HepG2 (cell line): Measurements from ENCODE around the gene CAMKK1. TPM values are rescaled to one million over a fixed set of nuclear protein-coding genes. Genes with fewer than 3 reads are reported as not detected.

Experiments
- ATAC-seq: fragments of 200-7000 bp; cut with Tn5 transposase; 3 replicates; pipeline ENCODE4 v1.9.1; 2020; ENCODE audit warnings: mild to moderate bottlenecking, moderate library complexity
- BruUV-seq: library from RNA; stranded (reverse); fragments of 400-500 nt; replicated peaks from 2 replicates; lab custom pipeline; 2021; lab: Mats Ljungman, UMichigan
- CTCF ChIA-PET: fragments of 300-600 bp; formaldehyde crosslinking; extraction: SDS; loops from one replicate; lab custom pipeline; 2021; ENCODE audit warnings: low total read pairs, inconsistent platforms, low intra/inter-chr PET ratio; lab: Yijun Ruan, JAX
- POLR2A ChIA-PET: fragments of 350-600 bp; sonication (Branson Sonifier 250); formaldehyde crosslinking; loops from one replicate; lab custom pipeline; 2020; ENCODE audit warnings: antibody characterized with exemption, inconsistent platforms; lab: Yijun Ruan, JAX
- DNase-seq: peaks from one replicate; pipeline ENCODE4 v3.0.0-alpha.2; 2015; ENCODE audit warnings: low spot score
- FAIRE-seq: peaks from 3 replicates; lab custom pipeline; 2011; peaks lifted over from hg19 to GRCh38; lab: Jason Lieb, UNC
- H2AFZ ChIP-seq: one replicate; pipeline ENCODE4 v1.6.1; 2011; ENCODE audit warnings: low read length, inconsistent platforms
- H3K27ac ChIP-seq: fragments of 300-600 bp; 3 replicates; pipeline ENCODE4 v1.8.0; 2011; ENCODE audit warnings: mixed run types, mild to moderate bottlenecking, mixed read lengths, low read length, inconsistent platforms; ENCODE audit not compliant: insufficient read depth; ENCODE audit errors: extremely low read length
- H3K27me3 ChIP-seq, 2 experiments: fragments of 200-600 bp in 1 of 2; 2 replicates in 1 of 2; 3 replicates in 1 of 2; pipeline versions ENCODE4 v1.6.0 to v1.8.0; 2011; ENCODE audit warnings: low read length in 2 of 2, mild to moderate bottlenecking in 2 of 2, moderate library complexity in 2 of 2, inconsistent platforms in 1 of 2; ENCODE audit not compliant: insufficient read depth in 2 of 2, control insufficient read depth in 1 of 2
- H3K36me3 ChIP-seq, 2 experiments: fragments of 200-600 bp in 1 of 2; replicated peaks in 1 of 2; 2 replicates in 1 of 2; 3 replicates in 1 of 2; pipeline versions ENCODE4 v1.5.1 to v1.8.0; 2011; ENCODE audit warnings: low read length in 2 of 2, inconsistent platforms in 1 of 2; ENCODE audit not compliant: insufficient read depth in 2 of 2, control insufficient read depth in 1 of 2
- H3K4me1 ChIP-seq: 2 replicates; pipeline ENCODE4 v1.5.1; 2012; ENCODE audit warnings: low read length, inconsistent platforms; ENCODE audit not compliant: insufficient read depth
- H3K4me2 ChIP-seq: 2 replicates; pipeline ENCODE4 v1.6.0; 2011; ENCODE audit warnings: low read depth, low read length, inconsistent platforms
- H3K4me3 ChIP-seq, 3 experiments: fragments of 200-600 bp in 1 of 3; sonication (generic), shearing (Covaris generic) in 1 of 3; replicated peaks in 1 of 3; 2 replicates each; pipeline ENCODE4 v1.5.1; 2011 to 2016; ENCODE audit warnings: low read length in 3 of 3, inconsistent platforms in 2 of 3, low read depth in 2 of 3, mild to moderate bottlenecking in 2 of 3, control low read depth in 1 of 3, mixed read lengths in 1 of 3; ENCODE audit not compliant: insufficient read depth in 1 of 3
- H3K79me2 ChIP-seq: one replicate; pipeline ENCODE4 v1.6.1; 2011; ENCODE audit warnings: low read length, inconsistent platforms; ENCODE audit not compliant: insufficient read depth
- H3K9ac ChIP-seq: 2 replicates; pipeline ENCODE4 v1.6.0; 2011; ENCODE audit warnings: mild to moderate bottlenecking, low read depth, low read length, inconsistent platforms; ENCODE audit not compliant: insufficient read depth
- H3K9me3 ChIP-seq: 2 replicates; pipeline ENCODE4 v1.5.1; 2012; ENCODE audit warnings: mild to moderate bottlenecking, low read length
- H4K20me1 ChIP-seq: 2 replicates; pipeline ENCODE4 v1.6.0; 2011; ENCODE audit warnings: inconsistent platforms, mild to moderate bottlenecking, low read length, moderate library complexity; ENCODE audit not compliant: insufficient read depth
- ARHGAP35 ChIP-seq: sonication (generic); formaldehyde crosslinking; IDR thresholded peaks from 2 replicates; pipeline ENCODE4 v1.9.0; 2022; ENCODE audit warnings: mild to moderate bottlenecking, inconsistent platforms, moderate library complexity, missing genetic modification reagents, borderline replicate concordance
- IRF9 ChIP-seq: sonication (generic); formaldehyde crosslinking; IDR thresholded peaks from 2 replicates; pipeline ENCODE4 v1.8.0; 2022; ENCODE audit warnings: missing genetic modification reagents, mild to moderate bottlenecking, borderline replicate concordance
- ONECUT2 ChIP-seq: sonication (generic); formaldehyde crosslinking; IDR thresholded peaks from 2 replicates; pipeline ENCODE4 v1.4.0; 2020; ENCODE audit warnings: missing genetic modification reagents
- PCBP1 ChIP-seq: fragments of 200-400 bp; formaldehyde crosslinking; IDR thresholded peaks from 2 replicates; pipeline ENCODE4 v1.6.1; 2017; ENCODE audit warnings: mild to moderate bottlenecking, low read depth, low read length, borderline replicate concordance
- PLSCR1 ChIP-seq: sonication (generic); formaldehyde crosslinking; IDR thresholded peaks from 2 replicates; pipeline ENCODE4 v1.5.0; 2020; ENCODE audit warnings: missing genetic modification reagents, mild to moderate bottlenecking, borderline replicate concordance
- SRSF9 ChIP-seq: fragments of 200-400 bp; formaldehyde crosslinking; IDR thresholded peaks from 2 replicates; pipeline ENCODE4 v1.6.1; 2018; ENCODE audit warnings: borderline replicate concordance, mild to moderate bottlenecking, low read depth, low read length; ENCODE audit not compliant: insufficient read depth, poor library complexity, severe bottlenecking
- ZNF10 ChIP-seq: sonication (generic); formaldehyde crosslinking; IDR thresholded peaks from 2 replicates; pipeline ENCODE4 v1.4.0; 2020; ENCODE audit warnings: mild to moderate bottlenecking, low read depth, missing genetic modification reagents, borderline replicate concordance
- whole genome bisulfite sequencing: methylation state at CpG from one replicate; pipeline ENCODE4 v1.1.6; 2017; ENCODE audit warnings: low lambda C conversion rate; 5-methylcytosine and 5-hydroxymethylcytosine counted together
- in situ Hi-C: cut with HindIII; loops from 2 replicates; pipeline ENCODE4 v1.10.0; 2017; ENCODE audit warnings: low pct_unique_long_range_greater_than_20kb; ENCODE audit not compliant: extremely low pct_ligation_motif_present
- intact Hi-C: fragments of 100-400 bp; cut with micrococcal nuclease; formaldehyde crosslinking; loops from one replicate; pipeline ENCODE4 v1.10.0; 2022; ENCODE audit not compliant: unreplicated experiment
- polyA plus RNA-seq, 8 experiments: library from polyadenylated mRNA; depleted of rRNA in 3 of 8; stranded (reverse) in 7 of 8; unstranded in 1 of 8; fragments of >200 nt; fragmentation: Illumina TruSeq in 4 of 8; extraction: Trizol in 4 of 8; gene quantifications; 2 replicates each; pipeline versions ENCODE4 v1.2.1 to v1.2.3, GENCODE V29; 2011 to 2016; ENCODE audit warnings: low read depth in 4 of 8, missing spikeins in 1 of 8, mixed read lengths in 1 of 8; ENCODE audit not compliant: insufficient read depth in 1 of 8
- total RNA-seq, 5 experiments: library from RNA; depleted of rRNA; stranded (reverse); fragments of >200 nt; fragmentation: Illumina TruSeq; extraction: Trizol; gene quantifications; 2 replicates each; pipeline ENCODE4 v1.2.3, GENCODE V29; 2016; ENCODE audit warnings: low read depth in 1 of 5

The CAMKK1 gene
- total and polyA plus RNA-seq, 2 of the 13 experiments (the other 11 are each of a cell fraction or from before 2014, with no cell fraction given) = 1.5 to 1.6 TPM

GRCh38 chr17:3927628-3928340, 34.9 kb upstream of the CAMKK1 start:
- ChIA-PET POLR2A (no interaction called here), CTCF (no interaction called here)
- Histone ChIP-seq H2AFZ (no peak overlapping the region), H3K4me1 (peaks cover 38% of the 10 kb centered on the region), H3K27me3 (peaks cover 18 to 61% of the 10 kb centered on the region in 2 experiments), H3K79me2 (no peaks in the 10 kb centered on the region), H3K9me3 (no peaks in the 10 kb centered on the region), H3K36me3 (no peaks in the 10 kb centered on the region), H3K27ac (no peak overlapping the region), H3K4me3 (no peak overlapping the region), H4K20me1 (no peaks in the 10 kb centered on the region), H3K4me2 (peak overlapping the region; percentile 49; the same call in 1 of the 2 replicates), H3K9ac (no peak overlapping the region)
- BruUV-seq = no TSS peak
- DNase-seq = no peak
- in situ Hi-C loops = no loop called here
- 44% methylated on average over 11 of the region's 15 CpGs for WGBS
- ATAC-seq = peak; percentile 7; the same call in 2 of the 3 replicates
- intact Hi-C loops = no loop called here
- TF ChIP-seq SRSF9 (no peak), PCBP1 (no peak), ARHGAP35 (CRISPR knock-in tag) (no peak), ZNF10 (CRISPR knock-in tag) (no peak), ONECUT2 (no peak), PLSCR1 (CRISPR knock-in tag) (no peak), IRF9 (CRISPR knock-in tag) (no peak)
- FAIRE-seq = no peak
